ENCODE results near the gene UNC80.

Gene UNC80

GRCh38 chr2:210034087-210034683 is 262.6 kb downstream of the UNC80 start:
- DNase-seq: no peak

- no peak for DNase-seq
These were observed 264.0 kb downstream of the UNC80 start for GRCh38 chr2:210035679-210036078.

DNA sequence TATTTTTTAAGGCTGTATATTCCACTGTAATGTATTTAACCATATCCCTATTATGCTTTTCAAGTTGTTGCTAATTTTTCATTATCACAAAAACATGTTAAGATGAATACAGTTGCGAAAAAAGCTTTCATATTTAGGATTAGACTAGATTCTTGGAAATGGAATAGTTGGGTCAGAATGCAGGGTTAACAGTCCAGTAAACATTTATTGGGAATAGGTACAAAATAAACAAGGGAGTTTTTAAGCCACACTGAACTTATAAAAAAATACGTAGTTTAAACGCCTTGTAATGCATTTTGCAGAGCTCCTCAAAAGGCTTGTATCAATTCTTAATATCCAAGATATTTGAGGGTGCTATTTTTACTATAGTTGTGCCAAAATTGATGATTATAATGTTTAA is 266.4 kb downstream of the UNC80 start:
- DNase-seq: no peak

- no peak for DNase-seq
These were observed 275.3 kb downstream of the UNC80 start for GRCh38 chr2:210046851-210047500.

Measured in GOT3 (cell line).